HG02973 (cell line): ENCODE measurements around the gene SLC9A5.

ENCODE experiments used
- ATAC-seq: cut with Tn5 transposase; IDR thresholded peaks from one replicate; pipeline ENCODE4 v1.9.1; 2021; ENCODE audit warnings: moderate library complexity; ENCODE audit not compliant: unreplicated experiment

The SLC9A5 gene, protein sequence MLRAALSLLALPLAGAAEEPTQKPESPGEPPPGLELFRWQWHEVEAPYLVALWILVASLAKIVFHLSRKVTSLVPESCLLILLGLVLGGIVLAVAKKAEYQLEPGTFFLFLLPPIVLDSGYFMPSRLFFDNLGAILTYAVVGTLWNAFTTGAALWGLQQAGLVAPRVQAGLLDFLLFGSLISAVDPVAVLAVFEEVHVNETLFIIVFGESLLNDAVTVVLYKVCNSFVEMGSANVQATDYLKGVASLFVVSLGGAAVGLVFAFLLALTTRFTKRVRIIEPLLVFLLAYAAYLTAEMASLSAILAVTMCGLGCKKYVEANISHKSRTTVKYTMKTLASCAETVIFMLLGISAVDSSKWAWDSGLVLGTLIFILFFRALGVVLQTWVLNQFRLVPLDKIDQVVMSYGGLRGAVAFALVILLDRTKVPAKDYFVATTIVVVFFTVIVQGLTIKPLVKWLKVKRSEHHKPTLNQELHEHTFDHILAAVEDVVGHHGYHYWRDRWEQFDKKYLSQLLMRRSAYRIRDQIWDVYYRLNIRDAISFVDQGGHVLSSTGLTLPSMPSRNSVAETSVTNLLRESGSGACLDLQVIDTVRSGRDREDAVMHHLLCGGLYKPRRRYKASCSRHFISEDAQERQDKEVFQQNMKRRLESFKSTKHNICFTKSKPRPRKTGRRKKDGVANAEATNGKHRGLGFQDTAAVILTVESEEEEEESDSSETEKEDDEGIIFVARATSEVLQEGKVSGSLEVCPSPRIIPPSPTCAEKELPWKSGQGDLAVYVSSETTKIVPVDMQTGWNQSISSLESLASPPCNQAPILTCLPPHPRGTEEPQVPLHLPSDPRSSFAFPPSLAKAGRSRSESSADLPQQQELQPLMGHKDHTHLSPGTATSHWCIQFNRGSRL

DNA sequence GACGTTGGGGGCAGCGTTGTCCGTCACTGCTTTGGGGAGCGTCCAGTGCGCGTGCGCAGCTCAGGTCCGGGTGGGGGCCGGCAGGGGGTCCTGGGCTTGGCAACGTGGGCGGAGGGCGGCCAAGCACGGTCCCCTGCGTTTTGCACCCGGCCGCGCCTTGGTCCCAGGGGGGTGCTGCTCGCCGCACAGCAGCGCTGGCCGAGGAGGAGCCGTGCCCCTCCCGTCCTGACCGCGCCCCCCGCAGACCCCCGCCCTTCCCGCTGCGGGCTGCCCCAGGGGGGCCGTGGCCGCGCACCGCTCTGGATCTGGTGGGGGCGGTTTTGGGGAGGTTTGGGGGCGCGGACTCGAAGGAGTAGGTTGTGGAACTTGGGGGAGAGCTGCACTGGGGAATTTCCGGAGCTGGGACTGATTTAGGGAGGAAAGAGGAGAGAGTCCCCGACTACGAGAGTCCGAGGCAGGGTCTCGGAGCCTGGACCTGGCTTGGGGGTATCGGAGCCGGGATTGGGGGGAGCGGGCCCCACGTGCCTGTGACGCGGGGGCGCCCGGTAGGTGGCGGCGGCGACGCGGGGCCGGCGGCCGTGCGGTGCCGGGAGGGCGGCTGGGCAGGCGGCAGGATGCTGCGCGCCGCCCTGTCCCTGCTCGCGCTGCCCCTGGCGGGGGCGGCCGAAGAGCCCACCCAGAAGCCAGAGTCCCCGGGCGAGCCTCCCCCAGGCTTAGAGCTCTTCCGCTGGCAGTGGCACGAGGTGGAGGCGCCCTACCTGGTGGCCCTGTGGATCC lies at the start of gene SLC9A5:
SLC9A5 (plus strand) TSS at position 579 of the 777 bp plus-strand sequence; CDS start at position 615, 36 bp downstream.
- ATAC-seq: no peak

DNA sequence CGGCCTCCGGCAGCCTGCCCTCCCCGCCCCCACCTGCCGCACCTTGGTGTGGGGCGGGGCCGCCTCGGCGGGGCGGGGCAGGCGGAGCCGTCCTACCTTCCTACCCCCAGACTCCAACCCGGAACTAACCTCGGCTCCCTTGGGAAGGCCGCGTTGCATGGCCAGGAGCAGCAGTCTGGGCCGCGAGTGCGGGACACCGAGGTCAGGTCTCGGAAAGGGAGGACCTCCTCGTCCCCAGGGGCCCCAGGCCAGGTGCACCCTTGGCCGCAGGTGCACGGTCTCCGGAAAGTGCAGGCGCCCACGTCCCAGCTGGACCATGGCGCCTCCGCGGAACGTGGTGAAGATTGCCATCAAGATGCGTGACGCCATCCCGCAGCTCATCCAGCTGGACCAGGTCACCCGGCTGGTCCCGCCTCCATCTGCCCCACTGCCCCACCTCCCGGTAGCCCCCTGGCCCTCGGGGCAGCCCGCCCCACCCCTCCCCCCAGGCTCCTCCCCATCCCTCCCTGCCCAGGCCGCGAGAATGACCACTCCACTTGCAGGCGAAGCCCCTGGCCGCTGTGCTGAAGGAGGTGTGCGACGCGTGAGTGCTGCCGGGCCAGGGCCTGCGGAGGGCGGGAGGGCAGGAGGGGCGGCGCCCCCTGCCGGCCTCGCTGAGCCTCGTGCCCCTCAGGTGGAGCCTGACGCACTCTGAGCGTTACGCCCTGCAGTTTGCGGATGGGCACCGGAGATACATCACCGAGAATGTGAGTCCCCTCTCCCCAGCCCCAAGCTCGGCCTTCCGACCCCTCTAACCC lies 49.6 kb upstream of the SLC9A5 start, which contains the start of gene ELMO3:
ELMO3 (plus strand) TSS at position 121 of the 797 bp plus-strand sequence; CDS start at position 317, 196 bp downstream.
- ATAC-seq: no peak

DNA sequence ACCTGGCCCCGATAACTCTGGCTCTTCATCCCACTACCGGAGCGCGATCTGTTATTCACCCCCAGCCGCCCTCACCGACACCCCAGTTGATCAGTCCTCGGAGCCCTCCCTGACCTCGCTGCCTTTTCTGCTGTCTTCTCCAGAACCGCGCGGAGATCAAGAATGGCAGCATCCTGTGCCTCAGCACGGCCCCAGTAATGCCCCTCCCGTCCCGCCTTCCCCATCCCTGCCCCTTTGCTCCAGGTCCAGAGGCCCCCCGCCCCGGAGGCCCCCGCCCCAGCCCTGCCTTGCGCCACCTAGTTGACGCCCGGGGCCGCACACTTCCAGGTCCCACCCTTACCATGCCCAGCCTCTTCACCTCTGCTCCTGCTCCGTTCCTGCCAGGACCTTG lies 49.0 kb upstream of the SLC9A5 start:
- no peak for ATAC-seq

DNA sequence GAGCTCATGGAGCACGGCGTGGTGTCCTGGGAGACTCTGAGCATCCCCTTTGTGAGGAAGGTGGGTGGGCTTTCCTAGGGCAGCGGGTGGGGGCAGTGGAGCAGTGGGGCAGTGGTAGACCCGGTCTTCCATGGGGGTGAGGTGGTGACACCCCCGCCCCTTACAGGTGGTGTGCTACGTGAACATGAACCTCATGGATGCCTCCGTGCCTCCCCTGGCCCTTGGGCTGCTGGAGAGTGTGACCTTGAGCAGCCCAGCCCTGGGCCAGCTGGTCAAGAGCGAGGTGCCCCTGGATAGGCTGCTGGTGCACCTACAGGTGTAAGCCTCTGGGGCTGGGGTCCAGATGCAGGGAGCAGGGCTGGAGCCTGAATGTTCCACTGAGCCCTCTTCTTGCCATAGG lies 48.3 kb upstream of the SLC9A5 start:
- no peak for ATAC-seq

DNA sequence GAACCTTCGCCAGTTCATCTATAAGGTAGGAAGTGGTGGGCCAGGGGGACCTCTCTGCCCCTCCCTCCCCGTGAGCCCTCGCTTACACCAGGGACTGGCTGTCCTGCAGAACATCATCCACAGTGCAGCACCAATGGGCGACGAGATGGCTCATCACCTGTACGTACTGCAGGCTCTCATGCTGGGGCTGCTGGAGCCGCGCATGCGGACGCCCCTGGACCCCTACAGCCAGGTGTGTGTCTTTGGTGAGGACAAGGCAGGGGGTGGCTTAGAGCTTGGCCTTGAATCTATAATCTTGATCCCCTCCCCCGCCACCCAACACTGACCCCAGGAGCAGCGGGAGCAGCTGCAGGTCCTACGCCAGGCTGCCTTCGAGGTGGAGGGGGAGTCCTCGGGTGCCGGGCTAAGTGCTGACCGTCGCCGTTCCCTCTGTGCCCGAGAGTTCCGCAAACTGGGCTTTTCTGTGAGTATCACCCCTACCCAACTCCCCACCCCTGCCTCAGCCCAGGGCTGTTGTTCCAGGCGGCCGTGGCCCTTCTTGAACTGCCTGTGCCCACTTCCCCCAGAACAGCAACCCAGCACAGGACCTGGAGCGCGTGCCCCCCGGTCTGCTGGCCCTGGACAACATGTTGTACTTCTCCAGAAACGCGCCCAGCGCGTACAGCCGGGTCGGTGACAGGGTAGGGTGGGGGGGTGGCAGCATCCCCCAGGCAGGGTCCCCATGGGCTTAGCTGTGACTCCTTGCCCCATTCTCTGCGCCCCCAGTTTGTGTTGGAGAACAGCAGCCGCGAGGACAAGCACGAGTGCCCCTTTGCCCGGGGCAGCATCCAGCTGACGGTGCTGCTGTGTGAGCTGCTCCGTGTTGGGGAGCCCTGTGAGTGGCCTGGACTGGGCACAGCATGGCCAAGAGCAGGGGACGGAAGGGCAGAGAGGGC lies 47.1 kb upstream of the SLC9A5 start:
- no peak for ATAC-seq

DNA sequence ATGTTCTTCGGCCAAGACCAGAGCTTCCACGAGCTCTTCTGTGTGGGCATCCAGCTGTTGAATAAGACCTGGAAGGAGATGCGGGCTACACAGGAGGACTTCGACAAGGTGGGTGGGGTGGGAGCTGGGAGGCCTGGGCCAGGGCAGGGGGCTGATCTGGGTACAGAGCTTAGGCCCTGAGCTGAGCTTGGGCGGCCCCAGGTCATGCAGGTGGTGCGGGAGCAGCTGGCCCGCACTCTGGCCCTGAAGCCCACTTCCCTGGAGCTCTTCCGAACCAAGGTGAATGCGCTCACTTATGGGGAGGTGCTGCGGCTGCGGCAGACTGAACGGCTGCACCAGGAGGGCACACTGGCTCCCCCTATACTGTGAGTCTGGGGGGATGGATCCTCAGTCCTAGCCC lies 46.4 kb upstream of the SLC9A5 start:
- no peak for ATAC-seq

DNA sequence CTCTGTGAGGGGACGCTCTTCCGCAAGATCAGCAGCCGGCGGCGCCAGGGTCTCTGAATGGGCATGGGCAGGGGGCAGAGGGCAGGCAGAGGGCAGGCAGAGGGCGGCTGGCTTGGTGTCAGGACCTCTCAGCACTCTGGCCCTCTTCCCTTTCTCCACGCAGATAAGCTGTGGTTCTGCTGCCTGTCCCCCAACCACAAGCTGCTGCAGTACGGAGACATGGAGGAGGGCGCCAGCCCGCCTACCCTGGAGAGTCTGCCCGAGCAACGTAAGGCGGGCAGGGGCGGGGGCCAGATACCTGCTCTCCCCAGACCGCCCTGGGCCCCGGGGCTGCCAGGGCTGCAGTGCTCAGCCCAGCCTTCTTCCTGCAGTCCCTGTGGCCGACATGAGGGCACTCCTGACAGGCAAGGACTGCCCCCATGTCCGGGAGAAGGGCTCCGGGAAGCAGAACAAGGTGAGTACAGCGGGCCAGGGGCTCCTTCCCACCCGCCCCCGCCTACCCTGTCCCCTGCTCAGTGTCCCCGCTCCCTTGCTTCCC lies 45.8 kb upstream of the SLC9A5 start:
- no peak for ATAC-seq

DNA sequence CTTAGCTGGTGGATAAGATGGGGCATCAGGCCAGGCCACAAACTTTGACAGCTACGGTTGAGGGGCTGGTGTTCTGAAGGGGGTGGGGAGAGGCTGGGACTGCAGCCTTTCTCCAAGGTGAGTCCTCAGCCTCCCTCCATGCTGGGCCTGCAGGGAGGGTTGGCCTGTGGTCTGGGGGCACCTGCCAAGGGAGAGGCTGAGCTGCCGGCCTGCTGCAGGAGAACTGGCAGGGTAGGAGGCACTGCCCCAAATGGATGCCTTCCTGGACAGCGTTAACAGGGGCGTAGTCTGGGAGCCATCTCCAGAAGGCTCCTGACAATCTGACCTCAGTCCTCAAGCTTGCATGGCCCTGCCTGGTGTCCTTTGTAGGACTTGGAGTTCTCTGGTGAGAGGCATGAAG lies 44.7 kb upstream of the SLC9A5 start:
- ATAC-seq: no peak

DNA sequence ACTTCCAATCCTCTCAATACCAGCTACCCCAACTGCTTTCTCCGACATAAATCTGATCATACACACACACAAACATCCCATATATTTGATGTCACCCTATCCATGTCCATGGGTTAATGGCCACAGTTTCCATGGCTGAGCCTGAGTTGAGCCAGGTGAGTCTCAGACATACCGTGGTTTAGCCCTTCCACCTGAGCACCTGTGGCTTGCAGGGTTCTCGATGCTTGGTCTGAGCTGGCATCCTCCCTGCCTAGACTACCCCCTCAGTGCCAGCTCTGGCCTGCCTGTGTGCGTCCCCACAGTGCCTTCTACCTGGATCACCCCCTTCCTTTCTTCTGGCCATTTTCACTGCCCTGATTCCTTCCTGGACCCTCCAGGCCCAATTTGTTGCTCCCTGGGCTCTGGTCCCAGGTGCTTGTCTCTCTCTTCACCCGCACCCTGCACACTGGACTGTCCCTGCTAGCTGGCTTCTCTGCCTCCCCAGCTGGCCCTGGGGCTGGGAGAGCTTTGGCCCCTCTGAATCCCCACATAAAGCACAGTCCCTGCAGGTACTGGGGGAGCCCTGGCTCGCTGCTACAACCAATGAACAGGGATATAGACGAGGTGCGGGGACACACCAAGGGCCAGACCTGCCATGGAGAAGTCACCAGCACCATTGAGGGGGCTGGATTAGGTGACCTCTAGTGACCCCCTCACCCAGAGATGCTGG lies 42.5 kb upstream of the SLC9A5 start:
- no peak for ATAC-seq

DNA sequence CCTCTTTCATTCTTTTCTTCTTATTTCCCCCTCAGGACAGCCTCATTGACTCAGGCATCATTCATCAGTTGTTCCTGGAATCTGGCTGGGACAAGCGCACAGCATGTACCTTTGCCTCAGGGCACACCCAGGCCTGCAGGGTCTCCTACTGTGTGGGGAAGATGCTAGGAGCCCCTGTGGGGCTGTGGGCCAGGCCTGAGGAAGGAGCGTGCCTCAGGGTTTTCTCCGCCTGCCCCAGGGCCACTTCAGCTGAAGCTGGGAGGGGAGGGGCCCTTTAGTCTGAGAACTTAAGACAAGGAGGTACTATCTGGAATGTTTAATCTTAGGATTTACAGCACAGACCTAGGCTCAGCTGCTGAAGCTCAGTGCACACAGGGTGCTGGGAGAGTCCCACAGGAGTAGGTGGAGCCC lies 41.9 kb upstream of the SLC9A5 start:
- no peak for ATAC-seq

DNA sequence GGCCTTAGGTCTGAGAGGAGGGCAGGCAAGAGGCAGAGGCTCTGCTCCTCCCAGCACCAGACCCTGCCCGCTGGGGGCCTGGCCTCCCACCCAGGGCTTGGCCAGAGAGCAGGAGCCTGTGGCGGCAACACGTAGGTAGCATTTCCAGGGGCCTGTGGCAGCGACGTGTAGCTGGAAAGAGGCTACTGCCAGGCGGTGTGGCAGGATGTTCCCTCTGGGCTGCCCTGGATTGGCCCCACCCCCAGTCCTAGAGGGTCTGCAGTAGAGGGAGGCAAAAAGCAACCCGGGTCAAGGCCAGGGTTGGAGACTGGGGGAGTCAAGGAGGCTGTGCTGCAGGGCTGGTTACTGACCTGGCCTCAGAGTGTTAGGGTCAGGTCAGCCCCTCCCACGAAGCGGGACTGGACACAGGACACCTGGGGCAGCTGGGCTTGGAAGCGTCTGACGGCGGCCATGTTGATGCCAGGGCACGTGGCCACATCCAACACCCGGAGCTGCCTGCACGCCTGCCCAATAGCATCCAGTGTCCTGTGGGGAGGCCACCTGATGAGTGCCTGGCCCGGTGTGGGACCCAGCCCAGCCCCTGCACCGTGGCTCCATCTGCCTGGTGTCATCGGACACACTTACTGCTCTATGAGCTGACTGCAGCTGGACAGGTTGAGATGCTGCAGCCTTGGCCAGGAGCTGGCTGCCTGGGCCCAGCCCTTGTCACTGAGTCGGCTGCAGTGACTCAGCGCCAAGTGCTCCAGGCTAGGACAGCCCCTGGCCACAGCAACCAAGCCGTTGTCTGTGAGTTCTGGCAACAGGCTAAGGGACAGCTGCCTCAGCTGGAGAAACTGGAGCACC lies 41.3 kb upstream of the SLC9A5 start:
- no peak for ATAC-seq

DNA sequence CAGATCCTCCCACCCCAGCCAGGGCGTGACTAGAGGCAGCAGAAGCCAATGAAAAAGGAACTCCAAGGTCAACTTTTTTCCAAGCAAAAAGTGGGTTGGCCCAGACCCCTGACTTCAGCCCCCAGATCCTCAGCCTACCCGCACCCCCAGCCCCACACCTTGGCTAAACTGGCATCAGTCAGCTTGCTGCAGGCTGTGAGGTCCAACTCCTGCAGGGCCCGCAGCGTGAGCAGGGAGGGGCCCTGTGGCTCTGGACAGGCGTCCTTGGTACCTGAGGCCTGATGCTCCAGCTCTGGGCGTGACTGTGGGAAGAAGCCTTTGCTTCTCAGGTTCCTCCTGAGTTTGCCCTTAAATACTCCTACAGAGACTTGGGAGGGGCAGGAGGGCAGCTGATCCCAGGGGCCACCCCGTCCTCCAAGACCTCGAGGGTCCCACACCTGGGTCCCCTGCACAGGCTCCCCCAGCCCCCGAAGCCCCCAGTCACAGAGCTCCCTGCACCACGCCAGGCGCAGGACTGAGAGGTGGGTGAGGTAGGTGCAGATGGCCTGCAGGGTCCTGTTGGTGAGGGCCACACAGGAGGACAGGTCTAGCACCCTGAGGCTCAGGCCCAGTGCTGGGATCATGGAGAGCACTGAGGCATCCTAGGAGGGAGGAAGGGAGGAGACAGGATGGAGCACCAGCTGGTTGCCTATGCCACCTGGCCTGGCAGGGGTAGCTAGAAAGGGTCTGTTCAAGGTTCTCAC lies 40.5 kb upstream of the SLC9A5 start:
- no peak for ATAC-seq

DNA sequence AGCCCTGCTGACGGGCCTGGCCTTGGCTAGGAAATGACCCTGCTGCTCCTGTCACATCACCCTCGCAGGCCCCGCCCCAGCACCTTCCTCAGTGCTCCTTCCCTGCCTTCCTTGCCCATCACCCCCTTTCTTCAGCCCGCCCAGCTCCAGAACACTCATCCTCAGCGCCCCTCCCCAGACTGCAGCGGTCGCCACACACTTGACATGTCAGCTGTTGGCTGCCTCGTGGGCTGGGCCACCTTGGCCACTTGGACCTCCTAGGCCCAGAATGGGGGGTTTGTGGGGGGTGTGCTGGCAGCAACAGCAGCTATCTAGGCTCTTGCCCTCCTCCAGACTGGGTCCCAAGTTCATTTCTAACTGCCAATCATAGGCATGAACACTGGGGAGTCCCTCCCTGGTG lies 39.2 kb upstream of the SLC9A5 start:
- ATAC-seq: no peak

DNA sequence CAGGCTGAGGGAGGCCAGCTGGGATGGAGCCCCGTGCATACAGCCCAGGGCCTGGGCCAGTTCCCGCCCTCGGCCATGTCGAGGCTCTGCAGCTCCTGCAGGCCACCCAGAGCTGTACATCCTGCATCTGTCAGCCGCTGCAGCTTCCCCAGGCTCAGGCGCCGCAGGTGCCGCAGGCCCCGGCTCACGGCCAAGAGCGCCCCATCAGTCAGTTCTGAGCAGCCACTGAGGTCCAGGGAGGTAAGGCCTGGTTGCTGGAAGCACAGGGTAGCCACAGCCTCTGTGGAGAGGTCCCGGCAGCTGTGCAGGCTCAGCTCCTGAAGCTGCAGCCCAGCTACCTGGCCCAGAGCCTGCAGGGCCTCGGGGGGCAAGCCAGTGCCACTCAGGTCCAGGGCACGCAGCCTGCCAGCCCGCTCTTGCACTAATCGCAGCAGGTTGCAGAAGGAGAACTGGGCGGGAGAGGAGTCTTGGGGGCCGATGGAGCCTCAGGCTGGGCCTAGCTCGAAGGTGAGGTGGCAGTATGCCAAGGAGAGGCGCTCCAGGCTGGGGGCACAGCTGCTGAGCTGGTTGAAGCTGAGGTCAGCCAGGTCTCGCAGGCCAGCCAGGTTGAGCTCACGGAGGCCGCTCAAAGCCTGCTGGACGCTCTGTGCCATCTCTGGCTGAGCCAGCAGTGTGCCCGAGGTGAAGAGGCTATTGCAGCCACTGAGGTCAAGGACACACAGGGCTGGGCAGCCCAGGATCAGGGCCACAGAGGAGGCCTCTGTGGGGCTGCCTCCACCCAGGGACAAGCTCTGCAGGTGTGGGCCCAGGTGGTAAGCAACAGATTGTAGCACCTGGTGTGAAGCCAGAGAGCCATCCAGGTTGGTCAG lies 38.5 kb upstream of the SLC9A5 start:
- ATAC-seq: no peak

DNA sequence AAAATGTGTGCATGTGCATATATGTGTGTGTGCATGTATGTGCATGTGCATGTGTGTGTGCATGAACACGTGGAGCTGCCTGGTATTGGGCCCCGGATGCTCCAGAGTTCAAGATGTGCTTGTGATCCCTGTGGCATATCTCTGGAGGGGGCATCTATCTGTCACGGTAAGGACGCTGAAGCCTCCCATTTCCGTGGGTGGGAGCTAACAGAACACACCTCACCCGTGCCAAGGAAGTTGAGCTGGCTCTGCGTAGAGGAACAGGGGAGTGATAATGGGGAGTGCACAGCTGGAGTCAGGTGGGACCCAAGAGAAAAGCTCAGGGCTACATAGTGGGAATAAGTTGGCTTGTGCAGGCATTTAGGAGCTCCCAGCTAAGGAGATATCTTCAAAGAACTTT lies 37.1 kb upstream of the SLC9A5 start:
- ATAC-seq: no peak

DNA sequence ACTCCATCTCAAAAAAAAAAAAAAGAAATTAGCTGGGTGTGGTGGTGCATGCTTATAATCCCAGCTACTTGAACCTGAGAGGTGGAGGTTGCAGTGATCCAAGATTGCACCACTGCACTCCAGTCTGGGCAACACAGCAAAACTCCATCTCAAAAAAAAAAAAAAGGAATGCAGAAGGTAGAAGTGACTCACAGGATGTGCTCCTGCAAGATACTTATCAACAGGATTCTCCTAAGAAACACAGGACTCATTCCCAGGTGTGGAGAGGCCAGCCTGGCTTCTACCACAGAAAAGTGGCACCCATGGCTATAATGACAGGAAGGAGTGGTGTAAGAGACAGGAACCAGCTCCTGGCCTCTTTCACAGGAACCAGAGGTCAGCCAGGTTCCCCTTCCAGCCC lies 36.0 kb upstream of the SLC9A5 start:
- ATAC-seq: no peak
